Adrenal gland (tissue), 5 donors: ENCODE results near the gene CXorf58.

ENCODE experiments used
- POLR2A ChIP-seq, 2 donors: fragments of 450-650 bp; IDR thresholded peaks; one replicate each; pipeline ENCODE4 v1.6.1; 2017; ENCODE audit warnings: antibody characterized with exemption in 2 of 2, mild to moderate bottlenecking in 2 of 2, moderate library complexity in 1 of 2
- TF ChIP-seq, protein P1 (sequence below), 6 experiments: fragments of 450-650 bp in 4 of 6; fragments of 200-600 bp in 2 of 6; sonication (generic) in 1 of 6; IDR thresholded peaks; 1 replicate in 5 of 6; 2 replicates in 1 of 6; pipeline versions ENCODE4 v1.5.1 to v1.8.0; 2016 to 2021; ENCODE audit warnings: antibody characterized with exemption in 6 of 6, mild to moderate bottlenecking in 2 of 6, moderate library complexity in 1 of 6
- donor health status: DM: no; HTN: no; CAD: no.

DNA sequence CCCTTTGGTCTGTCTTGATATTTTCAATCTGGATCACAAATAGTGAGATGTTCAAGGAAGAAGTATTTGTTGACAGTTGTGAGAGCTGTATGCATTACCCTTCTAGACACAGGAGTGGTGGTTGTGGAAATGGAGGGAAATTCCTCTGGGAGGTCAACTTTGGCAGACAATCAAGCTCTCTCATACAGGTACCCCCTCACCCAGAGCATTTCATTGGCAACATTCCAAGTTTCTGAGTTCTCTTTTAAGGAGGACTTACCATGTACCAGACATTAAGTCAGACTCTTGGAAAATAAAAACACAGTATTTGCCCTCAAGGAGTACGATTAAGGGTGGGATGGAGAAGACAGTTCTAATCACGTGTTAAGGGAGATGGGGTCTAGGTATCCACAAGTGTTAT is 73.9 kb downstream of the CXorf58 start:
- TF ChIP-seq, protein P1, sequence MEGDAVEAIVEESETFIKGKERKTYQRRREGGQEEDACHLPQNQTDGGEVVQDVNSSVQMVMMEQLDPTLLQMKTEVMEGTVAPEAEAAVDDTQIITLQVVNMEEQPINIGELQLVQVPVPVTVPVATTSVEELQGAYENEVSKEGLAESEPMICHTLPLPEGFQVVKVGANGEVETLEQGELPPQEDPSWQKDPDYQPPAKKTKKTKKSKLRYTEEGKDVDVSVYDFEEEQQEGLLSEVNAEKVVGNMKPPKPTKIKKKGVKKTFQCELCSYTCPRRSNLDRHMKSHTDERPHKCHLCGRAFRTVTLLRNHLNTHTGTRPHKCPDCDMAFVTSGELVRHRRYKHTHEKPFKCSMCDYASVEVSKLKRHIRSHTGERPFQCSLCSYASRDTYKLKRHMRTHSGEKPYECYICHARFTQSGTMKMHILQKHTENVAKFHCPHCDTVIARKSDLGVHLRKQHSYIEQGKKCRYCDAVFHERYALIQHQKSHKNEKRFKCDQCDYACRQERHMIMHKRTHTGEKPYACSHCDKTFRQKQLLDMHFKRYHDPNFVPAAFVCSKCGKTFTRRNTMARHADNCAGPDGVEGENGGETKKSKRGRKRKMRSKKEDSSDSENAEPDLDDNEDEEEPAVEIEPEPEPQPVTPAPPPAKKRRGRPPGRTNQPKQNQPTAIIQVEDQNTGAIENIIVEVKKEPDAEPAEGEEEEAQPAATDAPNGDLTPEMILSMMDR (IDR thresholded peaks at IDR 0.05): no peak
- no peak for TF ChIP-seq POLR2A (IDR thresholded peaks at IDR 0.05)
